SK-N-SH (cell line): ENCODE data around the gene SNAI1. TPM values are rescaled to one million over a fixed set of nuclear protein-coding genes. Genes with fewer than 3 reads are reported as not detected.

ENCODE experiments used
- CTCF ChIA-PET: fragments of 300-600, 350-600 bp; formaldehyde crosslinking; extraction: SDS; loops from one replicate; lab custom pipeline; 2021; lab: Yijun Ruan, JAX
- POLR2A ChIA-PET: fragments of 350-600 bp; sonication (Branson Sonifier 250); formaldehyde crosslinking; extraction: SDS; loops from one replicate; lab custom pipeline; 2020; ENCODE audit warnings: antibody characterized with exemption, inconsistent platforms; lab: Yijun Ruan, JAX
- DNase-seq: peaks from one replicate; pipeline ENCODE4 v3.0.0; 2012
- H2AFZ ChIP-seq: fragments of 200-600 bp; sonication (generic); 2 replicates; pipeline ENCODE4 v1.8.1; 2016; ENCODE audit warnings: antibody characterized with exemption, mild to moderate bottlenecking, low read depth
- H3F3A ChIP-seq: fragments of 200-600 bp; sonication (generic); replicated peaks from 2 replicates; pipeline ENCODE3; 2016; ENCODE audit warnings: antibody characterized with exemption, mild to moderate bottlenecking; ENCODE audit not compliant: insufficient read depth
- H3K27ac ChIP-seq, 2 experiments: fragments of 200-500 bp in 1 of 2; fragments of 200-600 bp in 1 of 2; sonication (Bioruptor generic) in 1 of 2; sonication (generic), shearing (Covaris generic) in 1 of 2; 2 replicates each; pipeline versions ENCODE4 v1.5.1 to v1.6.1; 2014 to 2016; ENCODE audit warnings: low read depth in 2 of 2, inconsistent platforms in 1 of 2, low read length in 1 of 2, mild to moderate bottlenecking in 1 of 2, mixed read lengths in 1 of 2
- H3K27me3 ChIP-seq: fragments of 200-600 bp; sonication (generic), shearing (Covaris generic); 2 replicates; pipeline ENCODE4 v1.6.1; 2016; ENCODE audit warnings: mixed run types; ENCODE audit not compliant: insufficient read depth
- H3K36me3 ChIP-seq, 2 experiments: fragments of 200-500 bp in 1 of 2; fragments of 200-600 bp in 1 of 2; sonication (Bioruptor generic) in 1 of 2; sonication (generic) in 1 of 2; replicated peaks in 1 of 2; 2 replicates each; pipeline versions ENCODE3 to v1.5.1; 2014 to 2016; ENCODE audit warnings: low read length in 1 of 2, mild to moderate bottlenecking in 1 of 2; ENCODE audit not compliant: insufficient read depth in 2 of 2, control insufficient read depth in 1 of 2
- H3K4me1 ChIP-seq, 2 experiments: fragments of 200-500 bp in 1 of 2; fragments of 200-600 bp in 1 of 2; sonication (Bioruptor generic) in 1 of 2; sonication (generic), shearing (Covaris generic) in 1 of 2; 2 replicates each; pipeline versions ENCODE4 v1.5.1 to v1.6.1; 2014 to 2016; ENCODE audit warnings: low read depth in 1 of 2, low read length in 1 of 2, mixed run types in 1 of 2; ENCODE audit not compliant: insufficient read depth in 2 of 2, control insufficient read depth in 1 of 2
- H3K4me2 ChIP-seq: fragments of 200-600 bp; sonication (generic), shearing (Covaris generic); 2 replicates; pipeline ENCODE4 v1.6.1; 2017; ENCODE audit warnings: mixed run types
- H3K4me3 ChIP-seq, 2 experiments: fragments of 200-500 bp in 1 of 2; fragments of 200-600 bp in 1 of 2; sonication (Bioruptor generic) in 1 of 2; sonication (generic), shearing (Covaris generic) in 1 of 2; 2 replicates each; pipeline versions ENCODE4 v1.5.1 to v1.8.1; 2014 to 2016; ENCODE audit warnings: low read depth in 2 of 2, inconsistent platforms in 1 of 2, low read length in 1 of 2, mild to moderate bottlenecking in 1 of 2, mixed read lengths in 1 of 2, moderate library complexity in 1 of 2
- H3K79me2 ChIP-seq: fragments of 200-600 bp; sonication (generic); 2 replicates; pipeline ENCODE4 v1.8.1; 2017; ENCODE audit warnings: mild to moderate bottlenecking; ENCODE audit not compliant: insufficient read depth
- H3K9ac ChIP-seq: fragments of 200-600 bp; sonication (generic); 2 replicates; pipeline ENCODE4 v1.6.1; 2017; ENCODE audit warnings: mixed run types
- H3K9me2 ChIP-seq: fragments of 200-600 bp; sonication (generic); 2 replicates; pipeline ENCODE4 v1.6.1; 2017; ENCODE audit warnings: mixed run types
- H3K9me3 ChIP-seq: fragments of 200-600 bp; sonication (generic); 2 replicates; pipeline ENCODE4 v1.6.1; 2017; ENCODE audit warnings: mixed run types, mild to moderate bottlenecking, moderate library complexity
- H4K20me1 ChIP-seq: fragments of 200-600 bp; sonication (generic); 2 replicates; pipeline ENCODE4 v1.6.1; 2017; ENCODE audit warnings: mild to moderate bottlenecking, mixed run types; ENCODE audit not compliant: insufficient read depth
- EP300 ChIP-seq, 2 experiments: IDR thresholded peaks; 2 replicates each; pipeline versions ENCODE4 v1.4.0 to v1.6.1; 2012; ENCODE audit warnings: borderline replicate concordance in 1 of 2, low read depth in 1 of 2, low read length in 1 of 2
- FOXJ3 ChIP-seq: sonication (generic); formaldehyde crosslinking; IDR thresholded peaks from 2 replicates; pipeline ENCODE4 v1.5.1; 2020; ENCODE audit warnings: mild to moderate bottlenecking, missing genetic modification reagents
- FOXM1 ChIP-seq: IDR thresholded peaks from 2 replicates; pipeline ENCODE4 v1.4.0; 2012; ENCODE audit warnings: low read depth, mild to moderate bottlenecking
- JUND ChIP-seq: IDR thresholded peaks from 2 replicates; pipeline ENCODE4 v1.4.0; 2012
- NFIC ChIP-seq: IDR thresholded peaks from 2 replicates; pipeline ENCODE4 v1.4.0; 2012; ENCODE audit warnings: borderline replicate concordance
- PBX3 ChIP-seq: IDR thresholded peaks from 2 replicates; pipeline ENCODE4; 2012
- POLR2AphosphoS5 ChIP-seq: IDR thresholded peaks from 2 replicates; pipeline ENCODE4 v1.6.1; 2012; ENCODE audit warnings: low read depth, low read length
- RCOR1 ChIP-seq: fragments of 150-350 bp; IDR thresholded peaks from 2 replicates; pipeline ENCODE4 v1.6.1; 2017; ENCODE audit warnings: antibody characterized with exemption, low read length
- RXRA ChIP-seq: IDR thresholded peaks from 2 replicates; pipeline ENCODE4 v1.4.0; 2012; ENCODE audit warnings: low read depth, mild to moderate bottlenecking, borderline replicate concordance
- SIN3A ChIP-seq: IDR thresholded peaks from 2 replicates; pipeline ENCODE4 v1.6.1; 2012; ENCODE audit warnings: low read depth, mild to moderate bottlenecking, low read length, moderate library complexity, borderline replicate concordance
- TCF12 ChIP-seq: IDR thresholded peaks from 2 replicates; pipeline ENCODE4 v1.4.0; 2012
- WGBS: methylation state at CpG from one replicate; pipeline ENCODE4 v1.1.6; 2017; ENCODE audit warnings: low lambda C conversion rate; 5-methylcytosine and 5-hydroxymethylcytosine counted together
- polyA plus RNA-seq, 3 experiments: library from polyadenylated mRNA; depleted of rRNA; stranded (reverse); fragments of >200 nt; gene quantifications; 2 replicates each; pipeline ENCODE4 v1.2.3, GENCODE V29; 2012

SNAI1 gene
- polyA plus RNA-seq, 1 of the 3 experiments (the other 2 are of a cell fraction), result 6.2 TPM

DNA sequence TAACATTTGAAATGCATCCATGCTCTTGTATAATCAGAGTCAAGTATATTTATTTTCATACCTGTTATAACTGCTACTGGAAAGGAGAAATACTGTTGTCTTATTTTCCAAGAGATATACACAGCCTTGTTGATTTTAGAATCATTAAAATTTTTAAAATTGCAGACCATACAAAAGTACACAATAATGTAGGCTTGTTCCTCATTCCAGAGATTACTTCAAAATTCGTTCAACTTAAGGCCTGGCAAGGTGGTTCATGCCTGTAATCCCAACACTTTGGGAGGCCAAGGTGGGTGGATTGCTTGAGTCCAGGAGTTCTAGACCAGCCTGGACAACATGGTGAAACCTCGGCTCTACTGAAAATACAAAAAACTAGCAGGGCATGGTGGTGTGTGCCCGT is 40.5 kb upstream of the SNAI1 start:
- H3F3A ChIP-seq, result peaks cover 18% of the 10 kb centered on the region
- no peaks in the 10 kb centered on the region for H3K9me3 ChIP-seq
- CTCF ChIA-PET, result interaction anchor here (1.9 to 2.7 kb wide), 2 partner anchors 36 to 129 kb away, joined by 8 to 12 read pairs; no protein-coding TSS in a partner anchor
- POLR2A ChIA-PET, result no interaction called here
- DNase-seq, result no peak
- H3K4me2 ChIP-seq, result no peak overlapping the region
- peaks cover 16% of the 10 kb centered on the region for H4K20me1 ChIP-seq
- no peak overlapping the region for H2AFZ ChIP-seq
- H3K9me2 ChIP-seq, result no peaks in the 10 kb centered on the region
- H3K4me1 ChIP-seq, result peaks cover 17 to 18% of the 10 kb centered on the region in 2 experiments; a peak in 3 of 4 replicates
- H3K4me3 ChIP-seq, result no peak overlapping the region
- no peak overlapping the region for H3K27ac ChIP-seq
- no peak overlapping the region for H3K9ac ChIP-seq
- no peak for TF ChIP-seq FOXM1
- no peak for TF ChIP-seq SIN3A
- TF ChIP-seq NFIC, result no peak
- TF ChIP-seq POLR2AphosphoS5, result no peak
- no peak for TF ChIP-seq RXRA
- H3K27me3 ChIP-seq, result no peaks in the 10 kb centered on the region
- peaks cover 91% of the 10 kb centered on the region for H3K79me2 ChIP-seq
- peaks cover 25 to 54% of the 10 kb centered on the region in 2 experiments for H3K36me3 ChIP-seq
- WGBS, result 89% methylated on average over 3 of the region's 3 CpGs

- WGBS, result 97% methylated on average over 3 of the region's 3 CpGs
- H3K36me3 ChIP-seq, result peaks cover 25 to 56% of the 10 kb centered on the region in 2 experiments
Measured at GRCh38 chr20:49942942-49943341, 39.8 kb upstream of the SNAI1 start.

DNA sequence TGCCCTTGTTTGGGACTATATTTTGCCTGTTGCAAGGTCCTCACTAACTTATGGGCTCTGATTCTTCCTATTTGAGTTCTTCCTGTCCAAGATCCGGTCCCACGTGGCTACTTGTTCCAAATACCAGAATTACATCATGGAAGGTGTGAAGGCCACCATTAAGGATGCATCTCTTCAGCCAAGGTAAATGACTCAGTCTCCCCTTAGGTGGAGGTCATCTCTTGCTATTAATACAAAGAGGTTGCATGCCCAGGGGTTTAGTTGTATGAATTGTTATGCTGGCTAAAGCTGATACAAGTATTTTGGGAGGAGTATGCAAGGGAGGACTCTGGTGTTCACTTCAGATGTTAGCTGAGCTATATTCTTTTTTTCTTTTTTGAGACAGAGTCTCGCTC is 37.5 kb upstream of the SNAI1 start:
- Histone ChIP-seq H3K4me1 (peaks cover 0 to 18% of the 10 kb centered on the region in 2 experiments; a peak in 2 of 4 replicates), H3F3A (peaks cover 33% of the 10 kb centered on the region), H4K20me1 (no peaks in the 10 kb centered on the region; the same call in 1 of the 2 replicates), H3K4me3 (no peak overlapping the region), H3K36me3 (peaks cover 23 to 47% of the 10 kb centered on the region in 2 experiments), H3K27ac (no peak overlapping the region), H3K9me3 (no peaks in the 10 kb centered on the region), H3K9ac (no peak overlapping the region), H3K4me2 (no peak overlapping the region), H2AFZ (no peak overlapping the region), H3K9me2 (no peaks in the 10 kb centered on the region), H3K79me2 (peaks cover 66% of the 10 kb centered on the region), H3K27me3 (no peaks in the 10 kb centered on the region)
- 94% methylated on average over 3 of the region's 3 CpGs for WGBS
- ChIA-PET POLR2A (no interaction called here), CTCF (interaction anchor here (0.8 to 4.2 kb wide), 5 partner anchors 19 to 126 kb away, joined by 3 to 16 read pairs (median 4); no protein-coding TSS in a partner anchor)
- no peak for TF ChIP-seq RCOR1
- TF ChIP-seq FOXM1, result no peak
- TF ChIP-seq TCF12, result no peak
- TF ChIP-seq PBX3, result no peak
- no peak for TF ChIP-seq FOXJ3 (CRISPR knock-in tag)
- TF ChIP-seq POLR2AphosphoS5, result no peak
- DNase-seq, result no peak

More at GRCh38 chr20:49942942-49943341, 39.8 kb upstream of the SNAI1 start:
- H3K79me2 ChIP-seq, result peaks cover 85% of the 10 kb centered on the region
- no peak overlapping the region for H3K4me2 ChIP-seq
- H3F3A ChIP-seq, result peaks cover 18% of the 10 kb centered on the region
- CTCF ChIA-PET, result interaction anchor here (1.9 to 4.2 kb wide), 2 partner anchors 36 to 128 kb away, joined by 8 to 16 read pairs; no protein-coding TSS in a partner anchor
- H2AFZ ChIP-seq, result no peak overlapping the region
- H3K27ac ChIP-seq, result no peak overlapping the region
- H3K9ac ChIP-seq, result no peak overlapping the region
- DNase-seq, result no peak
- H3K9me2 ChIP-seq, result no peaks in the 10 kb centered on the region
- H3K9me3 ChIP-seq, result no peaks in the 10 kb centered on the region
- peaks cover 9% of the 10 kb centered on the region for H4K20me1 ChIP-seq
- H3K4me1 ChIP-seq, result peaks cover 11 to 12% of the 10 kb centered on the region in 2 experiments
- no peaks in the 10 kb centered on the region for H3K27me3 ChIP-seq
- TF ChIP-seq JUND (no peak), PBX3 (no peak), EP300 (IDR thresholded peaks at IDR 0.05; ENCODE audit: borderline replicate concordance in 1 of 2, low read depth in 1 of 2, low read length in 1 of 2) (no peak)
- POLR2A ChIA-PET, result no interaction called here
- no peak overlapping the region for H3K4me3 ChIP-seq
